ENCODE measurements around the gene M6PR. TPM values are rescaled to one million over a fixed set of nuclear protein-coding genes. Genes with fewer than 3 reads are reported as not detected.

M6PR gene
- total and polyA plus RNA-seq, 10 of the 15 experiments (the other 5 are each of a cell fraction or from before 2014, with no cell fraction given): 65.4 to 209 (median 139) TPM

GRCh38 chr12:8989413-8989812, 40.0 kb upstream of the M6PR start, which contains the start of gene KLRG1:
Gene KLRG1 (plus strand): TSS chr12:8989546. CDS start chr12:8989636, 90 bp downstream.
- ChIA-PET SMC1A (ENCODE audit: uncharacterized antibody, unreplicated experiment) (interaction anchor here (0.7 kb wide), 1 partner anchor 1560 kb away, joined by 3 read pairs; no protein-coding TSS in a partner anchor), POLR2A (no interaction called here), CTCF (no interaction called here), RAD21 (ENCODE audit: unreplicated experiment) (no interaction called here)
- no peak for FAIRE-seq
- Histone ChIP-seq H3K4me3 (no peak within 1 kb of the TSS), H3K27ac (ENCODE audit: control insufficient read depth, insufficient read depth) (no peak within 1 kb of the TSS), H3K79me2 (ENCODE audit: control insufficient read depth, insufficient read depth, low read length) (no peaks in the 10 kb centered on the region), H3K4me2 (ENCODE audit: control insufficient read depth, insufficient read depth) (no peak within 1 kb of the TSS), H2AFZ (ENCODE audit: control insufficient read depth, low read depth, low read length) (no peak within 1 kb of the TSS), H3K9ac (ENCODE audit: control insufficient read depth, insufficient read depth, low read length) (no peak within 1 kb of the TSS), H3K4me1 (ENCODE audit: control insufficient read depth, insufficient read depth, low read length) (peaks cover 5% of the 10 kb centered on the region; the same call in 1 of the 2 replicates), H4K20me1 (ENCODE audit: control insufficient read depth, insufficient read depth) (no peaks in the 10 kb centered on the region), H3K9me3 (replicated peaks; ENCODE audit: control insufficient read depth, insufficient read depth, low read length) (no peaks in the 10 kb centered on the region), H3K27me3 (replicated peaks in 1 of 2; ENCODE audit: control insufficient read depth in 2 of 2, insufficient read depth in 2 of 2, low read length in 1 of 2) (no peaks in the 10 kb centered on the region), H3K36me3 (ENCODE audit: control insufficient read depth in 2 of 2, insufficient read depth in 2 of 2, low read length in 1 of 2) (no peaks in the 10 kb centered on the region)
- no peak for TF ChIP-seq PML (IDR thresholded peaks at IDR 0.05; ENCODE audit: low read length)
- TF ChIP-seq, protein P1, sequence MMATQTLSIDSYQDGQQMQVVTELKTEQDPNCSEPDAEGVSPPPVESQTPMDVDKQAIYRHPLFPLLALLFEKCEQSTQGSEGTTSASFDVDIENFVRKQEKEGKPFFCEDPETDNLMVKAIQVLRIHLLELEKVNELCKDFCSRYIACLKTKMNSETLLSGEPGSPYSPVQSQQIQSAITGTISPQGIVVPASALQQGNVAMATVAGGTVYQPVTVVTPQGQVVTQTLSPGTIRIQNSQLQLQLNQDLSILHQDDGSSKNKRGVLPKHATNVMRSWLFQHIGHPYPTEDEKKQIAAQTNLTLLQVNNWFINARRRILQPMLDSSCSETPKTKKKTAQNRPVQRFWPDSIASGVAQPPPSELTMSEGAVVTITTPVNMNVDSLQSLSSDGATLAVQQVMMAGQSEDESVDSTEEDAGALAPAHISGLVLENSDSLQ (IDR thresholded peaks at IDR 0.05): peak; percentile 35; the same call in 1 of the 2 replicates
- TF ChIP-seq ZBTB4 (CRISPR knock-in tag; IDR thresholded peaks at IDR 0.05): no peak
- no peak for TF ChIP-seq HDAC6 (IDR thresholded peaks at IDR 0.05; ENCODE audit: unreplicated experiment)
- no peak for TF ChIP-seq CBFB (IDR thresholded peaks at IDR 0.05; ENCODE audit: low read depth)
- no peak for TF ChIP-seq SPI1 (IDR thresholded peaks at IDR 0.05; ENCODE audit: borderline replicate concordance, insufficient read depth, low read depth, low read length)
- no peak for DNase-seq (ENCODE audit: low read depth, low spot score)
- no peak; the same call in 1 of the 3 replicates for ATAC-seq
- BruUV-seq (replicated peaks): no TSS peak
- in situ Hi-C loops (cut with MboI) (no loop called here), intact Hi-C loops (cut with micrococcal nuclease; ENCODE audit: unreplicated experiment) (no loop called here)
- 25% methylated on average over 2 of the region's 2 CpGs for WGBS (ENCODE audit: insufficient coverage, insufficient replicate concordance, low lambda C conversion rate, missing lambda C conversion rate)

Measured in GM12878 (cell line).